ENCODE measurements around the gene PKHD1.

Gene PKHD1

DNA sequence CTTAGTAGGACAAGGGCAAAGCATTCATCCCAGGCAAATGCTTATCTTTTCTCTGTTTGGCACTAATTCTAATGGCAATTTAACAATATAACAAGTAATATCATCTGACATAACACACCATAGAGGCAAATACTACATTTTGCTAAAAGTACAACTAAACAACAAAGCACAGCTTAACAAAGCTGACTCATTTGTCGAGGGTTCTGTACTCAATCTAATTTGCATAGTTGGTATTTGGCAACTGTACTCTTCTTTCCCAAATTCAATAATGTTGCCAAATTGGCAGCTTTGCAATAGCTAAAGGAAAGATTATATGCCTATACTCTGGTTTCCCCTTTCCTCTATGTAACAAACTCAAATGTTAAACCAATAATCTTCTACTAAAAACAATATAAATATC, 461.0 kb downstream of the PKHD1 start:
- H3K4me3 ChIP-seq (replicated peaks; ENCODE audit: low read depth, low read length): no peak overlapping the region
- no peak for DNase-seq (ENCODE audit: extremely low read depth, low read depth)
- TF ChIP-seq, protein P1, sequence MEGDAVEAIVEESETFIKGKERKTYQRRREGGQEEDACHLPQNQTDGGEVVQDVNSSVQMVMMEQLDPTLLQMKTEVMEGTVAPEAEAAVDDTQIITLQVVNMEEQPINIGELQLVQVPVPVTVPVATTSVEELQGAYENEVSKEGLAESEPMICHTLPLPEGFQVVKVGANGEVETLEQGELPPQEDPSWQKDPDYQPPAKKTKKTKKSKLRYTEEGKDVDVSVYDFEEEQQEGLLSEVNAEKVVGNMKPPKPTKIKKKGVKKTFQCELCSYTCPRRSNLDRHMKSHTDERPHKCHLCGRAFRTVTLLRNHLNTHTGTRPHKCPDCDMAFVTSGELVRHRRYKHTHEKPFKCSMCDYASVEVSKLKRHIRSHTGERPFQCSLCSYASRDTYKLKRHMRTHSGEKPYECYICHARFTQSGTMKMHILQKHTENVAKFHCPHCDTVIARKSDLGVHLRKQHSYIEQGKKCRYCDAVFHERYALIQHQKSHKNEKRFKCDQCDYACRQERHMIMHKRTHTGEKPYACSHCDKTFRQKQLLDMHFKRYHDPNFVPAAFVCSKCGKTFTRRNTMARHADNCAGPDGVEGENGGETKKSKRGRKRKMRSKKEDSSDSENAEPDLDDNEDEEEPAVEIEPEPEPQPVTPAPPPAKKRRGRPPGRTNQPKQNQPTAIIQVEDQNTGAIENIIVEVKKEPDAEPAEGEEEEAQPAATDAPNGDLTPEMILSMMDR (IDR thresholded peaks at IDR 0.05; ENCODE audit: low read depth, low read length, missing control alignments): no peak

DNA sequence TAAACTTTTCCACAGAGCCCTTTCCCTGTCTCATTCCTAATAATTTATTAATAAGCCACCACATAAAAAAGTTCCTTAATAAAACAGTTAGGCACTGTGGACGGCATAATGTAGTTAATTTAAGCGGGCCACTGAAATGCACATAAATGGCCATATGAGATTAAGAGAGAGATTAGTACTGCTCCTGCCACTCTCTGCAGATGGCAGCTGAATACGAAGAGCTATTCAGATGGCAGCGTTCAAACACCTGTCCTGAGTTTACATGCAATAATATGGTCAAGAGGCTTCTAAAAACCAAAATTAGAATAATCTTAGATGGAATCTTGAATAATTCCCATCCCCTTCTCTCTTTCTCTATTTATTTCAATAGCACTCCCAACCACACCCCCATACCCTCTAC, 461.8 kb downstream of the PKHD1 start:
- TF ChIP-seq, protein P1 (IDR thresholded peaks at IDR 0.05; ENCODE audit: low read depth, low read length, missing control alignments): no peak
- H3K4me3 ChIP-seq (replicated peaks; ENCODE audit: low read depth, low read length): no peak overlapping the region
- DNase-seq (ENCODE audit: extremely low read depth, low read depth): no peak

- H3K4me3 ChIP-seq (replicated peaks; ENCODE audit: low read depth, low read length): no peak overlapping the region
- TF ChIP-seq, protein P1 (IDR thresholded peaks at IDR 0.05; ENCODE audit: low read depth, low read length, missing control alignments): no peak
- DNase-seq (ENCODE audit: extremely low read depth, low read depth): no peak
These were observed 466.4 kb downstream of the PKHD1 start for GRCh38 chr6:51620971-51621370.

- TF ChIP-seq, protein P1 (IDR thresholded peaks at IDR 0.05; ENCODE audit: low read depth, low read length, missing control alignments): no peak
- no peak for DNase-seq (ENCODE audit: extremely low read depth, low read depth)
- H3K4me3 ChIP-seq (replicated peaks; ENCODE audit: low read depth, low read length): no peak overlapping the region
These were observed 468.2 kb downstream of the PKHD1 start for GRCh38 chr6:51619042-51619799.

GRCh38 chr6:51618563-51618962, 468.9 kb downstream of the PKHD1 start:
- H3K4me3 ChIP-seq (replicated peaks; ENCODE audit: low read depth, low read length): no peak overlapping the region
- TF ChIP-seq, protein P1 (IDR thresholded peaks at IDR 0.05; ENCODE audit: low read depth, low read length, missing control alignments): no peak
- DNase-seq (ENCODE audit: extremely low read depth, low read depth): no peak

DNA sequence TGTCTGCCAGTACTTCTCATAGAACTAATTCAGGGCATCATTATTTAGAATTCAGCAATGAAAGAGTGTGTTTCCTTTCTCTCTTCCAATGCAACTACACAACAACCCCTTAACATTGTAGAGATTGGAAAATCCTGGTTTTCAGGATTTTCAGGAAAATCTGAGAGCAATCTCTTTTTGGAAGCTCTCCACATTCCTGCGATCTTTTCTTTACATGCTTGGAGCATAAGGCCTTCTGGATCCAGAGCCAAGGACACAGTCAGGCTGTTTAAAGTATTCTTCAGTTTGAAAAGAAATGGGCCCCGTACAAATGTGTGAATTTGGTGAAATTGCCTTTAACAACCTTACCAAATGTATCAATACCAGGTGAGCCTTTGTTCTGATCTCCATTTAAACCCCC, 469.7 kb downstream of the PKHD1 start:
- DNase-seq (ENCODE audit: extremely low read depth, low read depth): no peak
- H3K4me3 ChIP-seq (replicated peaks; ENCODE audit: low read depth, low read length): no peak overlapping the region
- TF ChIP-seq, protein P1 (IDR thresholded peaks at IDR 0.05; ENCODE audit: low read depth, low read length, missing control alignments): no peak

- H3K4me3 ChIP-seq (replicated peaks; ENCODE audit: low read depth, low read length): no peak overlapping the region
- no peak for DNase-seq (ENCODE audit: extremely low read depth, low read depth)
- TF ChIP-seq, protein P1 (IDR thresholded peaks at IDR 0.05; ENCODE audit: low read depth, low read length, missing control alignments): no peak
These were observed 471.2 kb downstream of the PKHD1 start for GRCh38 chr6:51616243-51616642.

Measured in HFF-Myc (cell line).